H4 (cell line): ENCODE results near the gene SERHL2. TPM values are rescaled to one million over a fixed set of nuclear protein-coding genes. Genes with fewer than 3 reads are reported as not detected.

Experiments
- total RNA-seq: library from RNA; depleted of rRNA; stranded (reverse); fragments of >200 nt; shearing (Covaris generic); gene quantifications from 2 replicates; pipeline ENCODE4 v1.2.3, GENCODE V29; 2014; rRNA removed

Gene SERHL2
- total RNA-seq, 1 experiment from 2014 or later: 0.10 TPM

Other genes starting within 250 kb of the SERHL2 start
- not detected in 2 replicates for gene NFAM1, start 121.6 kb upstream of the SERHL2 start, total RNA-seq
- gene RRP7A, start 34.2 kb upstream of the SERHL2 start, total RNA-seq: 20.2 and 26.5 TPM in 2 replicates
- 20.2 and 27.8 TPM in 2 replicates for gene POLDIP3, start 60.9 kb downstream of the SERHL2 start, total RNA-seq
- gene ATP5MGL, start 86.6 kb downstream of the SERHL2 start, total RNA-seq: not detected in 2 replicates
- 44.0 and 48.4 TPM in 2 replicates for gene CYB5R3, start 95.4 kb downstream of the SERHL2 start, total RNA-seq
- 0.48 and 2.2 TPM in 2 replicates for gene A4GALT, start 166.9 kb downstream of the SERHL2 start, total RNA-seq